ENCODE measurements around the gene DLX1. TPM values are rescaled to one million over a fixed set of nuclear protein-coding genes. Genes with fewer than 3 reads are reported as not detected.

DLX1 gene
- total and polyA plus RNA-seq, 2 of the 8 experiments (the other 6 are each of a cell fraction or from before 2014, with no cell fraction given) = 0.11 TPM; not detected in 1

GRCh38 chr2:172093416-172094293, 8.3 kb downstream of the DLX1 start (continued):
- TF ChIP-seq CTCF (IDR thresholded peaks at IDR 0.05; ENCODE audit: control extremely low read depth in 1 of 3, insufficient read depth in 1 of 3, low read depth in 1 of 3, low read length in 3 of 3) (no peak), SP1 (IDR thresholded peaks at IDR 0.05; ENCODE audit: low read depth, low read length) (no peak), BACH1 (IDR thresholded peaks at IDR 0.05; ENCODE audit: low read length) (no peak), CREB1 (IDR thresholded peaks at IDR 0.05) (no peak), CEBPB (IDR thresholded peaks at IDR 0.05; ENCODE audit: low read depth, low read length) (no peak), BCL11A (IDR thresholded peaks at IDR 0.05; ENCODE audit: low read depth in 2 of 2, low read length in 2 of 2) (no peak), POLR2A (IDR thresholded peaks at IDR 0.05; ENCODE audit: control extremely low read depth in 1 of 2, low read depth in 2 of 2, low read length in 2 of 2) (no peak), ATF3 (IDR thresholded peaks at IDR 0.05; ENCODE audit: insufficient read depth, low read depth, low read length) (no peak)

Measured in H1 (cell line).